ENCODE results near the gene TRIM14.

- TF ChIP-seq, protein P1, sequence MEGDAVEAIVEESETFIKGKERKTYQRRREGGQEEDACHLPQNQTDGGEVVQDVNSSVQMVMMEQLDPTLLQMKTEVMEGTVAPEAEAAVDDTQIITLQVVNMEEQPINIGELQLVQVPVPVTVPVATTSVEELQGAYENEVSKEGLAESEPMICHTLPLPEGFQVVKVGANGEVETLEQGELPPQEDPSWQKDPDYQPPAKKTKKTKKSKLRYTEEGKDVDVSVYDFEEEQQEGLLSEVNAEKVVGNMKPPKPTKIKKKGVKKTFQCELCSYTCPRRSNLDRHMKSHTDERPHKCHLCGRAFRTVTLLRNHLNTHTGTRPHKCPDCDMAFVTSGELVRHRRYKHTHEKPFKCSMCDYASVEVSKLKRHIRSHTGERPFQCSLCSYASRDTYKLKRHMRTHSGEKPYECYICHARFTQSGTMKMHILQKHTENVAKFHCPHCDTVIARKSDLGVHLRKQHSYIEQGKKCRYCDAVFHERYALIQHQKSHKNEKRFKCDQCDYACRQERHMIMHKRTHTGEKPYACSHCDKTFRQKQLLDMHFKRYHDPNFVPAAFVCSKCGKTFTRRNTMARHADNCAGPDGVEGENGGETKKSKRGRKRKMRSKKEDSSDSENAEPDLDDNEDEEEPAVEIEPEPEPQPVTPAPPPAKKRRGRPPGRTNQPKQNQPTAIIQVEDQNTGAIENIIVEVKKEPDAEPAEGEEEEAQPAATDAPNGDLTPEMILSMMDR (conservative IDR thresholded peaks at IDR 0.05 in 1 of 2, IDR thresholded peaks at IDR 0.05 in 1 of 2; ENCODE audit: extremely low read depth in 1 of 2, insufficient read depth in 1 of 2, low read depth in 1 of 2, low read length in 2 of 2), result no peak
- no peak for TF ChIP-seq EZH2 (IDR thresholded peaks at IDR 0.05; ENCODE audit: borderline replicate concordance, low read length)
Measured at GRCh38 chr9:98096091-98096490, 22.9 kb downstream of the TRIM14 start.

Data from mammary epithelial cell (primary cell).